ENCODE results near the gene BRSK2. TPM values are rescaled to one million over a fixed set of nuclear protein-coding genes. Genes with fewer than 3 reads are reported as not detected.
"Not testable (repeated sequence)": the region's sequence is repeated elsewhere in the genome, so short reads cannot be mapped to it uniquely, and the experiment has no call there.

Gene BRSK2
- total RNA-seq, 3 donors from 2014 or later = 0.58 to 4.3 (median 0.60) TPM

- Histone ChIP-seq H3K36me3 (ENCODE audit: low read depth) (no peaks in the 10 kb centered on the region), H3K4me3 (no peak overlapping the region), H3K9me3 (no peaks in the 10 kb centered on the region), H3K4me1 (ENCODE audit: low read depth) (peaks cover 3% of the 10 kb centered on the region)
- no peak for DNase-seq
- TF ChIP-seq, protein P1, sequence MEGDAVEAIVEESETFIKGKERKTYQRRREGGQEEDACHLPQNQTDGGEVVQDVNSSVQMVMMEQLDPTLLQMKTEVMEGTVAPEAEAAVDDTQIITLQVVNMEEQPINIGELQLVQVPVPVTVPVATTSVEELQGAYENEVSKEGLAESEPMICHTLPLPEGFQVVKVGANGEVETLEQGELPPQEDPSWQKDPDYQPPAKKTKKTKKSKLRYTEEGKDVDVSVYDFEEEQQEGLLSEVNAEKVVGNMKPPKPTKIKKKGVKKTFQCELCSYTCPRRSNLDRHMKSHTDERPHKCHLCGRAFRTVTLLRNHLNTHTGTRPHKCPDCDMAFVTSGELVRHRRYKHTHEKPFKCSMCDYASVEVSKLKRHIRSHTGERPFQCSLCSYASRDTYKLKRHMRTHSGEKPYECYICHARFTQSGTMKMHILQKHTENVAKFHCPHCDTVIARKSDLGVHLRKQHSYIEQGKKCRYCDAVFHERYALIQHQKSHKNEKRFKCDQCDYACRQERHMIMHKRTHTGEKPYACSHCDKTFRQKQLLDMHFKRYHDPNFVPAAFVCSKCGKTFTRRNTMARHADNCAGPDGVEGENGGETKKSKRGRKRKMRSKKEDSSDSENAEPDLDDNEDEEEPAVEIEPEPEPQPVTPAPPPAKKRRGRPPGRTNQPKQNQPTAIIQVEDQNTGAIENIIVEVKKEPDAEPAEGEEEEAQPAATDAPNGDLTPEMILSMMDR (IDR thresholded peaks at IDR 0.05) = no peak
- intact Hi-C loops (cut with DNase I, micrococcal nuclease) = no loop called here
- ATAC-seq = no peak
Observed at GRCh38 chr11:1506981-1507380, 117.2 kb downstream of the BRSK2 start.

DNA sequence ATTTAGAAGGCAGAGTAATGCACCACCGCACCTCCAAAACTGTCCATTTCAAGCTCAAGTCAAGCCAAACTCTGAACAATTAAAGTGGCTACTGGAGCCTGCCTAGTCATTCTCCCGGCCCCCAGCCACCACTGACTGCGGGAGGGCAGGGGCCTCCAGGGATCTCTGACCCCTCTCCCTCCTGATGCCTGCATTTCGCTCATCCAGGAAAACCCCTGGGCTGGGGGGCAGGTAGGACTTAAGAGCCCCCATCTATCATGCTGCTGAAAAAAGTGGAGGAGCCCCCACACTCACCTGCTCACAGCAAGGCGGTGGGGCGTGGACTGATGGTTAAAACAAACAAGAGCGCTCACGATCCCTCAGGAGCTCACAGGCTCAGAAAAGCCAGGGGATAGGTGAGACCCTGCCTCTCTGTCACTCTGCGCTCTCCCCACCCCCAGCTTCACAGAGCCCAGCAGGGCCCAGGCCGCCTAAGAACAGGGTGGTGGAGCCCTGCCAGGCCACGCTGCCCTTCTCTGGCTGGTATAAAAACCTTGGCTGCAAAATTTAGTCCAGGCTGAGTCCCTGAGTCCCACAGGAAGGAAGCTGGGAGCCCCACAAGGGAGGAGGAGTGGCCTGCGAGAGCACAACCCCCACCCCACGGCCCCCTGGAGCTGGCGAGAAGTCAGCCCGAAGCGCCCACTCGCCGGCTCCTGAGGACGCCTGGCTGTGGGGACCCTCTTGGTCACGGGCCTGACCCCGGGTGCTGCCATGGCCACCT, 117.8 kb downstream of the BRSK2 start:
- intact Hi-C loops (cut with DNase I, micrococcal nuclease) = no loop called here
- Histone ChIP-seq H3K4me3 (no peak overlapping the region), H3K9me3 (no peaks in the 10 kb centered on the region), H3K4me1 (ENCODE audit: low read depth) (peaks cover 3% of the 10 kb centered on the region), H3K36me3 (ENCODE audit: low read depth) (no peaks in the 10 kb centered on the region)
- no peak for ATAC-seq
- TF ChIP-seq, protein P1 (IDR thresholded peaks at IDR 0.05) = no peak
- peak in 1 of 3 donors; percentile 35 for DNase-seq

DNA sequence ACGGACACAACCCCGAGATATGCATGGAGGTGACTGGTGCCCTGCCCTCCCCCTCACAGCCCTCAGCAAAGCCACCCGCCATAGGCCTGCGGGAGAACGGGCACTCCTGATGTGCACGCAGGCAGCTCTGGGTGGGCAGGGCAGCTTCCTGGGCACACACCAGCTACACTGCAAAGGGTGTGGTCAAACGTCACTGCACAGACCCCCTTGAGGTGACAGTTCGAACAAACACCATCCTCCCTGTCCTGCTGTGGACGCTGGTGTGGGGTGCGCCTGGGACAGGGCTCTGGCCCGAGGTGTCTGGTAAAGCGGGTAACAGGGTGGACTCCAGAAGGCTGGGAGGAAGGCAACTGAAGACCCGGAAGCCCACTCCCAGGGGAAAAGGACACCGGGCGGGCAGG, 118.8 kb downstream of the BRSK2 start:
- Histone ChIP-seq H3K4me3 (no peak overlapping the region), H3K4me1 (ENCODE audit: low read depth) (peaks cover 3% of the 10 kb centered on the region), H3K36me3 (ENCODE audit: low read depth) (no peaks in the 10 kb centered on the region), H3K9me3 (no peaks in the 10 kb centered on the region)
- intact Hi-C loops (cut with DNase I, micrococcal nuclease) = no loop called here
- peak in 1 of 3 donors; percentile 43 for DNase-seq
- TF ChIP-seq, protein P1 (IDR thresholded peaks at IDR 0.05) = no peak
- no peak for ATAC-seq

DNA sequence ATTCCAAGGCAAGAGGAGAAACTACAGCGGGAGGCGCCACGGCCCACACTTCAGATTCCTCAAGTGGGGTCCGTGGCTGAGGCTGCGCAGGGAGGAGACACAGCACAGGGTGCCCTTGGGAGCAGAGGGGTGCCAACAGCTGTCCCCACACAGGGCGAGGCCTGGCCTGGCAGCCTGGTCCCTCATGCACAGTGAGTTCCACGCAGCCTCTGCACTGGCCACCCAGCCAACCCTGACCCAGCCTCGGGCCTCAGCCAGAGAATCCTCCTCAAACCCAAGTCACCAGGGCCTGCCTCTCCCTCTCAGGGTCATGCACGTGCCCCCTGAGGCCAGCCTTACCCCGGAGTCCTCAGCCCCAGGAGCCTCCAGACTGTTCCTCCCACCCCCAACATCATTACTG, 119.3 kb downstream of the BRSK2 start:
- no peak overlapping the region for H3K4me3 ChIP-seq
- intact Hi-C loops (cut with DNase I, micrococcal nuclease) = no loop called here
- ATAC-seq = no peak
- peaks cover 2% of the 10 kb centered on the region for H3K4me1 ChIP-seq (ENCODE audit: low read depth)
- H3K9me3 ChIP-seq = no peaks in the 10 kb centered on the region
- no peaks in the 10 kb centered on the region for H3K36me3 ChIP-seq (ENCODE audit: low read depth)
- peak in 1 of 3 donors; percentile 24 for DNase-seq
- TF ChIP-seq, protein P1 (IDR thresholded peaks at IDR 0.05) = no peak

DNA sequence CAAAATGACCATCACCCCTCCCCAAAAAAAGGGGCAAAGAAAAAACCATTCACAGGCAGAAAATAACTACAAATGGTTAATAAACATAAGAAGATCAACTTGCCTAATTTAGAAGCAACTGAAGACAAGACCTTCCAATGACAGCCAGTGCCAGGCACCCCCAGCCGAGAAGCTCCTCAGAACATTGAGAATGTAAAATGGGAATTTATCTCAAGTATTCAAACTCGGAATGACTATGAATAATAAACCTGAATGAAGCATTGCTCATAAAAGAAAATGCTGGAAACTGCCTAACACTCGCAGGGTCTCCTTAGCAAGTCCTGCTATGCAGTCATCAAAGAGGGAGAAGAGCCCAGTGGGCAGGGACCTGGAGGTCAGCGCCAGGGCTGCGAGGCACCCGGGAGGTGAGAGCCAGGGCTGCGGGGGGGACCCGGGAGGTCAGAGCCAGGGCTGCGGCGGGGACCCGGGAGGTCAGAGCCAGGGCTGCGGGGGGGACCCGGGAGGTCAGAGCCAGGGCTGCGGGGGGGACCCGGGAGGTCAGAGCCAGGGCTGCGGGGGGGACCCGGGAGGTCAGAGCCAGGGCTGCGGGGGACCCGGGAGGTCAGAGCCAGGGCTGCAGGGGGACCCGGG, 120.0 kb downstream of the BRSK2 start:
- no peaks in the 10 kb centered on the region for H3K9me3 ChIP-seq
- ATAC-seq (no peak), DNase-seq (peak in 1 of 3 donors; percentile 12)
- H3K4me3 ChIP-seq = no peak overlapping the region
- H3K4me1 ChIP-seq (ENCODE audit: low read depth) = no peaks in the 10 kb centered on the region
- TF ChIP-seq, protein P1 (IDR thresholded peaks at IDR 0.05) = no peak
- intact Hi-C loops (cut with DNase I, micrococcal nuclease) = loop anchor here in 1 of 2 donors (10.0 kb wide), 3 partner anchors 45 to 395 kb away; no protein-coding TSS in a partner anchor
- H3K36me3 ChIP-seq (ENCODE audit: low read depth) = no peaks in the 10 kb centered on the region

GRCh38 chr11:1510351-1510750, 120.6 kb downstream of the BRSK2 start:
- H3K9me3 ChIP-seq; H3K4me1 ChIP-seq (ENCODE audit: low read depth); ATAC-seq; H3K36me3 ChIP-seq (ENCODE audit: low read depth); H3K4me3 ChIP-seq: not testable (repeated sequence)
- intact Hi-C loops (cut with DNase I, micrococcal nuclease) = loop anchor here in 1 of 2 donors (10.0 kb wide), 3 partner anchors 46 to 396 kb away; no protein-coding TSS in a partner anchor
- peak in 1 of 3 donors; percentile 6 for DNase-seq
